Adrenal gland (tissue), 5 donors: ENCODE measurements around the gene RNASE4.

ENCODE experiments used
- POLR2A ChIP-seq, 2 donors: fragments of 450-650 bp; IDR thresholded peaks; one replicate each; pipeline ENCODE4 v1.6.1; 2017; ENCODE audit warnings: antibody characterized with exemption in 2 of 2, mild to moderate bottlenecking in 2 of 2, moderate library complexity in 1 of 2
- TF ChIP-seq, protein P1 (sequence below), 6 experiments: fragments of 450-650 bp in 4 of 6; fragments of 200-600 bp in 2 of 6; sonication (generic) in 1 of 6; IDR thresholded peaks; 1 replicate in 5 of 6; 2 replicates in 1 of 6; pipeline versions ENCODE4 v1.5.1 to v1.8.0; 2016 to 2021; ENCODE audit warnings: antibody characterized with exemption in 6 of 6, mild to moderate bottlenecking in 2 of 6, moderate library complexity in 1 of 6
- donor health status: DM: no; HTN: no; CAD: no.

DNA sequence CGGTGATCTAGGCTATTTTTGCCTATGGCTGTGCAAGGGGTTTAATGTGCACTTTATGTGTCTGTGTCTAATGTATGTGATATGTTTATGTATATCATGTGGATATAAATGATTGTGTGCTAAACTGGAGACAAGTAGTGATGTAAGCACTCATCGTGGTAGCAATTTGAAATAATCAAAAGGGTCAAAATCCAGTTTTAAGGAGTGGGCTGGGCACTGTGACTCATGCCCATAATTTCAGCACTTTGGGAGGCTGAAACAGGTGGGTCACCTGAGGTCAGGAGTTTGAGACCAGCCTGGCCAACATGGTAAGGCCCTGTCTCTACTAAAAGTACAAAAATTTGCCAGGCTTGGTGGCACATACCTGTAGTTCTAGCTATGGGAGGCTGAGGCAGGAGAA is 64.1 kb downstream of the RNASE4 start:
- TF ChIP-seq, protein P1, sequence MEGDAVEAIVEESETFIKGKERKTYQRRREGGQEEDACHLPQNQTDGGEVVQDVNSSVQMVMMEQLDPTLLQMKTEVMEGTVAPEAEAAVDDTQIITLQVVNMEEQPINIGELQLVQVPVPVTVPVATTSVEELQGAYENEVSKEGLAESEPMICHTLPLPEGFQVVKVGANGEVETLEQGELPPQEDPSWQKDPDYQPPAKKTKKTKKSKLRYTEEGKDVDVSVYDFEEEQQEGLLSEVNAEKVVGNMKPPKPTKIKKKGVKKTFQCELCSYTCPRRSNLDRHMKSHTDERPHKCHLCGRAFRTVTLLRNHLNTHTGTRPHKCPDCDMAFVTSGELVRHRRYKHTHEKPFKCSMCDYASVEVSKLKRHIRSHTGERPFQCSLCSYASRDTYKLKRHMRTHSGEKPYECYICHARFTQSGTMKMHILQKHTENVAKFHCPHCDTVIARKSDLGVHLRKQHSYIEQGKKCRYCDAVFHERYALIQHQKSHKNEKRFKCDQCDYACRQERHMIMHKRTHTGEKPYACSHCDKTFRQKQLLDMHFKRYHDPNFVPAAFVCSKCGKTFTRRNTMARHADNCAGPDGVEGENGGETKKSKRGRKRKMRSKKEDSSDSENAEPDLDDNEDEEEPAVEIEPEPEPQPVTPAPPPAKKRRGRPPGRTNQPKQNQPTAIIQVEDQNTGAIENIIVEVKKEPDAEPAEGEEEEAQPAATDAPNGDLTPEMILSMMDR (IDR thresholded peaks at IDR 0.05) = no peak
- TF ChIP-seq POLR2A (IDR thresholded peaks at IDR 0.05) = no peak
